GM23338 (cell line): ENCODE results near the gene FGF19.

Source experiments
- EZH2phosphoT487 ChIP-seq: fragments of 200-600 bp; sonication (generic); IDR thresholded peaks from one replicate; pipeline ENCODE4 v1.8.1; 2018; ENCODE audit warnings: antibody characterized with exemption; ENCODE audit not compliant: unreplicated experiment
- TF ChIP-seq, protein P1 (sequence below), 2 experiments: fragments of 200-600 bp in 1 of 2; sonication (generic) in 1 of 2; conservative IDR thresholded peaks; 2 replicates each; pipeline versions ENCODE4 v1.5.1 to v1.6.1; 2016 to 2017; ENCODE audit warnings: antibody characterized with exemption in 2 of 2, low read depth in 2 of 2, mild to moderate bottlenecking in 2 of 2, moderate library complexity in 1 of 2

GRCh38 chr11:69697469-69697843 is 6.4 kb downstream of the FGF19 start:
- no peak for TF ChIP-seq EZH2phosphoT487
- TF ChIP-seq, protein P1, sequence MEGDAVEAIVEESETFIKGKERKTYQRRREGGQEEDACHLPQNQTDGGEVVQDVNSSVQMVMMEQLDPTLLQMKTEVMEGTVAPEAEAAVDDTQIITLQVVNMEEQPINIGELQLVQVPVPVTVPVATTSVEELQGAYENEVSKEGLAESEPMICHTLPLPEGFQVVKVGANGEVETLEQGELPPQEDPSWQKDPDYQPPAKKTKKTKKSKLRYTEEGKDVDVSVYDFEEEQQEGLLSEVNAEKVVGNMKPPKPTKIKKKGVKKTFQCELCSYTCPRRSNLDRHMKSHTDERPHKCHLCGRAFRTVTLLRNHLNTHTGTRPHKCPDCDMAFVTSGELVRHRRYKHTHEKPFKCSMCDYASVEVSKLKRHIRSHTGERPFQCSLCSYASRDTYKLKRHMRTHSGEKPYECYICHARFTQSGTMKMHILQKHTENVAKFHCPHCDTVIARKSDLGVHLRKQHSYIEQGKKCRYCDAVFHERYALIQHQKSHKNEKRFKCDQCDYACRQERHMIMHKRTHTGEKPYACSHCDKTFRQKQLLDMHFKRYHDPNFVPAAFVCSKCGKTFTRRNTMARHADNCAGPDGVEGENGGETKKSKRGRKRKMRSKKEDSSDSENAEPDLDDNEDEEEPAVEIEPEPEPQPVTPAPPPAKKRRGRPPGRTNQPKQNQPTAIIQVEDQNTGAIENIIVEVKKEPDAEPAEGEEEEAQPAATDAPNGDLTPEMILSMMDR (conservative IDR thresholded peaks at IDR 0.05; ENCODE audit: low read depth in 2 of 2) = no peak
